Liver (tissue), 9 donors: ENCODE measurements around the gene EN1. TPM values are rescaled to one million over a fixed set of nuclear protein-coding genes. Genes with fewer than 3 reads are reported as not detected.

ENCODE experiments used
- DNase-seq: peaks from one replicate; pipeline ENCODE4 v3.0.0-alpha.2; 2017; ENCODE audit warnings: low spot score
- H3K27ac ChIP-seq, 2 donors: one replicate each; pipeline ENCODE4 v1.7.0; 2013; ENCODE audit warnings: inconsistent platforms in 2 of 2, low read length in 2 of 2, control low read depth in 1 of 2, low read depth in 1 of 2, mild to moderate bottlenecking in 1 of 2
- H3K27me3 ChIP-seq, 4 donors: one replicate each; pipeline versions ENCODE4 v1.6.1 to v1.7.0; 2013; ENCODE audit warnings: low read length in 3 of 4, inconsistent platforms in 1 of 4, mild to moderate bottlenecking in 1 of 4, moderate library complexity in 1 of 4; ENCODE audit not compliant: control insufficient read depth in 4 of 4, insufficient read depth in 4 of 4
- H3K36me3 ChIP-seq, 4 donors: one replicate each; pipeline versions ENCODE4 v1.6.1 to v1.7.0; 2013; ENCODE audit warnings: low read length in 3 of 4, mild to moderate bottlenecking in 3 of 4, low read depth in 1 of 4, moderate library complexity in 1 of 4; ENCODE audit not compliant: control insufficient read depth in 4 of 4, insufficient read depth in 3 of 4
- H3K4me1 ChIP-seq, 4 donors: one replicate each; pipeline versions ENCODE4 v1.6.1 to v1.7.0; 2013; ENCODE audit warnings: low read length in 3 of 4, mild to moderate bottlenecking in 3 of 4, moderate library complexity in 1 of 4; ENCODE audit not compliant: control insufficient read depth in 4 of 4, insufficient read depth in 4 of 4
- H3K4me3 ChIP-seq, 3 donors: one replicate each; pipeline versions ENCODE4 v1.6.1 to v1.7.0; 2013; ENCODE audit warnings: low read length in 3 of 3, control low read depth in 1 of 3, low read depth in 1 of 3, mild to moderate bottlenecking in 1 of 3
- H3K9ac ChIP-seq, 2 donors: one replicate each; pipeline ENCODE4 v1.7.0; 2013; ENCODE audit warnings: low read length in 2 of 2, mild to moderate bottlenecking in 2 of 2, moderate library complexity in 2 of 2, control low read depth in 1 of 2, low read depth in 1 of 2
- H3K9me3 ChIP-seq, 4 donors: one replicate each; pipeline versions ENCODE4 v1.6.1 to v1.7.0; 2013; ENCODE audit warnings: low read length in 3 of 4; ENCODE audit not compliant: control insufficient read depth in 4 of 4
- CTCF ChIP-seq: fragments of 150-350 bp; IDR thresholded peaks from 2 replicates; pipeline ENCODE4 v1.5.1; 2017; ENCODE audit warnings: improper control_type of control experiment, low read depth, low read length; ENCODE audit not compliant: missing input control
- EGR1 ChIP-seq, 2 donors: IDR thresholded peaks; 2 replicates each; pipeline ENCODE4 v1.6.1; 2016 to 2018; ENCODE audit warnings: antibody characterized with exemption in 2 of 2, low read depth in 2 of 2
- FOXA1 ChIP-seq: IDR thresholded peaks from 2 replicates; pipeline ENCODE4 v1.6.1; 2016; ENCODE audit warnings: antibody characterized with exemption
- FOXA2 ChIP-seq: IDR thresholded peaks from 2 replicates; pipeline ENCODE4 v1.6.1; 2016; ENCODE audit warnings: antibody characterized with exemption
- GABPA ChIP-seq, 2 donors: IDR thresholded peaks in 1 of 2; conservative IDR thresholded peaks in 1 of 2; 2 replicates each; pipeline ENCODE4 v1.6.1; 2016; ENCODE audit warnings: antibody characterized with exemption in 2 of 2, mild to moderate bottlenecking in 1 of 2, moderate library complexity in 1 of 2
- HNF4A ChIP-seq, 2 donors: conservative IDR thresholded peaks; 2 replicates each; pipeline ENCODE4 v1.6.1; 2016; ENCODE audit warnings: antibody characterized with exemption in 2 of 2, mild to moderate bottlenecking in 2 of 2
- JUND ChIP-seq, 2 donors: IDR thresholded peaks; 2 replicates each; pipeline ENCODE4 v1.6.1; 2016; ENCODE audit warnings: antibody characterized with exemption in 2 of 2
- MAX ChIP-seq: IDR thresholded peaks from 2 replicates; pipeline ENCODE4 v1.6.1; 2016; ENCODE audit warnings: antibody characterized with exemption
- NR2F2 ChIP-seq: IDR thresholded peaks from 2 replicates; pipeline ENCODE4 v1.6.1; 2016; ENCODE audit warnings: antibody characterized with exemption
- RAD21 ChIP-seq, 2 donors: IDR thresholded peaks; 2 replicates each; pipeline ENCODE4 v1.6.1; 2016; ENCODE audit warnings: antibody characterized with exemption in 2 of 2, mild to moderate bottlenecking in 2 of 2
- REST ChIP-seq: IDR thresholded peaks from 2 replicates; pipeline ENCODE4 v1.6.1; 2016; ENCODE audit warnings: antibody characterized with exemption, mild to moderate bottlenecking
- RXRA ChIP-seq, 2 donors: IDR thresholded peaks; 2 replicates each; pipeline ENCODE4 v1.6.1; 2017 to 2018; ENCODE audit warnings: antibody characterized with exemption in 2 of 2, mild to moderate bottlenecking in 1 of 2
- SP1 ChIP-seq: IDR thresholded peaks from 2 replicates; pipeline ENCODE4 v1.6.1; 2018; ENCODE audit warnings: antibody characterized with exemption, mild to moderate bottlenecking
- TAF1 ChIP-seq: conservative IDR thresholded peaks from 2 replicates; pipeline ENCODE4 v1.6.1; 2016; ENCODE audit warnings: antibody characterized with exemption, mild to moderate bottlenecking
- YY1 ChIP-seq: IDR thresholded peaks from 2 replicates; pipeline ENCODE4 v1.6.1; 2016; ENCODE audit warnings: antibody characterized with exemption, mild to moderate bottlenecking
- WGBS: extraction: QIAGEN DNeasy Blood & Tissue Kit; methylation state at CpG from one replicate; pipeline ENCODE4 v1.1.7; 2013; 5-methylcytosine and 5-hydroxymethylcytosine counted together
- polyA plus RNA-seq, 2 donors: library from polyadenylated mRNA; stranded (reverse) in 1 of 2; unstranded in 1 of 2; fragments of 200-250 nt in 1 of 2; fragments of >200 nt in 1 of 2; fragmentation: Nextera tagmentation in 1 of 2; extraction: Ambion mirVana in 1 of 2; gene quantifications; one replicate each; pipeline versions ENCODE4 v1.2.1 to v1.2.3, GENCODE V29; 2013 to 2015
- total RNA-seq, 2 donors: library from RNA; depleted of rRNA; stranded (reverse); fragments of >200 nt; gene quantifications; one replicate each; pipeline ENCODE4 v1.2.3, GENCODE V29; 2014
- TF ChIP-seq, protein P1 (sequence below): IDR thresholded peaks from 2 replicates; pipeline ENCODE4 v1.6.1; 2016; ENCODE audit warnings: antibody characterized with exemption
- TF ChIP-seq, protein P2 (sequence below): IDR thresholded peaks from 2 replicates; pipeline ENCODE4 v1.6.1; 2016; ENCODE audit warnings: antibody characterized with exemption
- donor health status: healthy.
- donor health status: healthy.
- donor health status: healthy.
- donor health status: healthy.
- donor health status: healthy.

Gene EN1
- total and polyA plus RNA-seq, 4 donors = not detected

DNA sequence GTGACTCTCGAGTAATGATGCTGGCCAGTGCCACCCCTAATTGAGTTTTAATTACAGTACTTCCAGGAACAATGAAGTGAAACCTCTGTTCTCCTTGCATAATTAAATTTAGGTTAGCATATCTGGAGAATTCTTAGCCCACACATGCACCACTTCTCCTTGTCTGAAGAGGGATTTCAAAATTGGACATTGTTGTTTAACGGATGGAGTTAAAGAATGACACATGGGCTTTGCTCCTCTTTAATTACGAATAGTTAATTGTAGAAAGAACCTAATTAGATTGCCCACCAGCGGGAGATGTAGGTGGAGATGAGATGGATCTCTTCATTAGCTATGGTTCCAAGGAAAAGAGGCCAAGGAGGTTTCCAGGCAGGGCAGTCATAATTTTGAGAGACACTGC lies 33.1 kb upstream of the EN1 start:
- Histone ChIP-seq H3K36me3 (no peaks in the 10 kb centered on the region), H3K9me3 (no peaks in the 10 kb centered on the region), H3K9ac (no peak overlapping the region), H3K27me3 (peaks cover 0 to 8% (median 3%) of the 10 kb centered on the region in 4 donors), H3K4me3 (no peak overlapping the region), H3K4me1 (peaks cover 0 to 6% (median 0%) of the 10 kb centered on the region in 4 donors), H3K27ac (no peak overlapping the region)
- no peak for TF ChIP-seq REST
- no peak for TF ChIP-seq YY1
- no peak for TF ChIP-seq SP1
- TF ChIP-seq NR2F2 = no peak
- TF ChIP-seq CTCF = no peak
- TF ChIP-seq, protein P1, sequence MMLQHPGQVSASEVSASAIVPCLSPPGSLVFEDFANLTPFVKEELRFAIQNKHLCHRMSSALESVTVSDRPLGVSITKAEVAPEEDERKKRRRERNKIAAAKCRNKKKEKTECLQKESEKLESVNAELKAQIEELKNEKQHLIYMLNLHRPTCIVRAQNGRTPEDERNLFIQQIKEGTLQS = no peak
- TF ChIP-seq MAX = no peak
- no peak for TF ChIP-seq RAD21 (IDR thresholded peaks at IDR 0.05)
- no peak for TF ChIP-seq GABPA (IDR thresholded peaks at IDR 0.05 in 1 of 2, conservative IDR thresholded peaks at IDR 0.05 in 1 of 2)
- no peak for TF ChIP-seq TAF1
- no peak for TF ChIP-seq JUND (IDR thresholded peaks at IDR 0.05)
- no peak for TF ChIP-seq HNF4A (conservative IDR thresholded peaks at IDR 0.05)
- TF ChIP-seq FOXA2 = no peak
- TF ChIP-seq, protein P2, sequence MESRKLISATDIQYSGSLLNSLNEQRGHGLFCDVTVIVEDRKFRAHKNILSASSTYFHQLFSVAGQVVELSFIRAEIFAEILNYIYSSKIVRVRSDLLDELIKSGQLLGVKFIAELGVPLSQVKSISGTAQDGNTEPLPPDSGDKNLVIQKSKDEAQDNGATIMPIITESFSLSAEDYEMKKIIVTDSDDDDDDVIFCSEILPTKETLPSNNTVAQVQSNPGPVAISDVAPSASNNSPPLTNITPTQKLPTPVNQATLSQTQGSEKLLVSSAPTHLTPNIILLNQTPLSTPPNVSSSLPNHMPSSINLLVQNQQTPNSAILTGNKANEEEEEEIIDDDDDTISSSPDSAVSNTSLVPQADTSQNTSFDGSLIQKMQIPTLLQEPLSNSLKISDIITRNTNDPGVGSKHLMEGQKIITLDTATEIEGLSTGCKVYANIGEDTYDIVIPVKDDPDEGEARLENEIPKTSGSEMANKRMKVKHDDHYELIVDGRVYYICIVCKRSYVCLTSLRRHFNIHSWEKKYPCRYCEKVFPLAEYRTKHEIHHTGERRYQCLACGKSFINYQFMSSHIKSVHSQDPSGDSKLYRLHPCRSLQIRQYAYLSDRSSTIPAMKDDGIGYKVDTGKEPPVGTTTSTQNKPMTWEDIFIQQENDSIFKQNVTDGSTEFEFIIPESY = no peak
- TF ChIP-seq FOXA1 = no peak
- TF ChIP-seq EGR1 (IDR thresholded peaks at IDR 0.05; ENCODE audit: low read depth in 2 of 2) = no peak
- TF ChIP-seq RXRA (IDR thresholded peaks at IDR 0.05) = no peak
- DNase-seq = no peak
- WGBS = 68% methylated on average over 4 of the region's 4 CpGs
